ENCODE data around the gene CCDC187. TPM values are rescaled to one million over a fixed set of nuclear protein-coding genes. Genes with fewer than 3 reads are reported as not detected.

Gene CCDC187
- total RNA-seq, 6 experiments from 2014 or later: 0.09 to 0.80 (median 0.62) TPM; not detected in 3

- Histone ChIP-seq H3K4me1 (peaks cover 0 to 14% (median 4%) of the 10 kb centered on the region in 4 donors), H3K27me3 (no peaks in the 10 kb centered on the region), H3K27ac (no peak overlapping the region), H3K36me3 (no peaks in the 10 kb centered on the region), H3K4me3 (no peak overlapping the region), H3K9me3 (no peaks in the 10 kb centered on the region)
- DNase-seq: no peak
- intact Hi-C loops (cut with DNase I): no loop called here
- TF ChIP-seq CTCF (IDR thresholded peaks at IDR 0.05) (no peak), POLR2A (IDR thresholded peaks at IDR 0.05) (no peak)
- WGBS (ENCODE audit: insufficient coverage, low coverage, low lambda C conversion rate, missing lambda C conversion rate): 94% methylated on average over 18 of the region's 27 CpGs
- ATAC-seq: no peak
These were observed 68.0 kb downstream of the CCDC187 start for GRCh38 chr9:136235709-136236455.

GRCh38 chr9:136235171-136235570 lies 68.7 kb downstream of the CCDC187 start:
- no peaks in the 10 kb centered on the region for H3K9me3 ChIP-seq
- peaks cover 0 to 19% (median 7%) of the 10 kb centered on the region in 4 donors for H3K4me1 ChIP-seq
- no peaks in the 10 kb centered on the region for H3K27me3 ChIP-seq
- 93% methylated on average over 8 of the region's 17 CpGs for WGBS (ENCODE audit: insufficient coverage, low coverage, low lambda C conversion rate, missing lambda C conversion rate)
- no peak for TF ChIP-seq POLR2A (IDR thresholded peaks at IDR 0.05)
- no peak for TF ChIP-seq CTCF (IDR thresholded peaks at IDR 0.05)
- no peaks in the 10 kb centered on the region for H3K36me3 ChIP-seq
- H3K4me3 ChIP-seq: no peak overlapping the region
- DNase-seq: no peak
- ATAC-seq: no peak
- intact Hi-C loops (cut with DNase I): no loop called here
- no peak overlapping the region for H3K27ac ChIP-seq

- intact Hi-C loops (cut with DNase I): no loop called here
- TF ChIP-seq CTCF (IDR thresholded peaks at IDR 0.05): no peak
- TF ChIP-seq POLR2A (IDR thresholded peaks at IDR 0.05): no peak
- Histone ChIP-seq H3K4me3 (no peak overlapping the region), H3K27me3 (no peaks in the 10 kb centered on the region), H3K36me3 (no peaks in the 10 kb centered on the region), H3K4me1 (peaks cover 0 to 21% (median 9%) of the 10 kb centered on the region in 4 donors), H3K27ac (no peak overlapping the region), H3K9me3 (no peaks in the 10 kb centered on the region)
- no peak for DNase-seq
- no peak for ATAC-seq
- WGBS (ENCODE audit: insufficient coverage, low coverage, low lambda C conversion rate, missing lambda C conversion rate): 91% methylated on average over 10 of the region's 21 CpGs
These were observed 69.3 kb downstream of the CCDC187 start for GRCh38 chr9:136234597-136234996.

- Histone ChIP-seq H3K9me3 (no peaks in the 10 kb centered on the region), H3K4me3 (no peak overlapping the region), H3K36me3 (no peaks in the 10 kb centered on the region), H3K27me3 (no peaks in the 10 kb centered on the region), H3K27ac (peak overlapping the region in 1 of 3 donors; percentile 93), H3K4me1 (peaks cover 0 to 21% (median 9%) of the 10 kb centered on the region in 4 donors)
- TF ChIP-seq CTCF (IDR thresholded peaks at IDR 0.05): no peak
- no peak for TF ChIP-seq POLR2A (IDR thresholded peaks at IDR 0.05)
- DNase-seq (peak in 1 of 3 donors; percentile 71), ATAC-seq (peak in 1 of 4 donors; percentile 14)
- WGBS (ENCODE audit: insufficient coverage, low coverage, low lambda C conversion rate, missing lambda C conversion rate): 69% methylated on average over 9 of the region's 14 CpGs
- intact Hi-C loops (cut with DNase I): no loop called here
These were observed 70.0 kb downstream of the CCDC187 start for GRCh38 chr9:136233868-136234267.

Data from right lobe of liver (tissue), 6 donors.